Activated naive CD4-positive, alpha-beta T cell treated with anti-CD3 and anti-CD28 coated beads for 36 hours (primary cell): ENCODE data around the gene EMC9. TPM values are rescaled to one million over a fixed set of nuclear protein-coding genes. Genes with fewer than 3 reads are reported as not detected.
"Not testable (repeated sequence)": the region's sequence is repeated elsewhere in the genome, so short reads cannot be mapped to it uniquely, and the experiment has no call there.

ENCODE experiments used
- CTCF ChIA-PET: fragments of 350-600 bp; sonication (Branson Sonifier 250); formaldehyde crosslinking; loops from one replicate; lab custom pipeline; 2021; ENCODE audit warnings: antibody characterized with exemption; lab: Charles Lee
- DNase-seq: peaks from one replicate; pipeline ENCODE4 v3.0.0-alpha.2; 2020
- H3K27ac Mint-ChIP-seq: one replicate; pipeline ENCODE4 v1.8.0; 2021; ENCODE audit warnings: mild to moderate bottlenecking, mixed read lengths
- H3K27me3 Mint-ChIP-seq: one replicate; pipeline ENCODE4 v1.8.0; 2021; ENCODE audit warnings: low read depth, mixed read lengths
- H3K36me3 Mint-ChIP-seq: one replicate; pipeline ENCODE4 v1.8.0; 2021; ENCODE audit warnings: low read depth, mixed read lengths
- H3K4me1 Mint-ChIP-seq: one replicate; pipeline ENCODE4 v1.8.0; 2021; ENCODE audit warnings: low read depth, mixed read lengths
- H3K4me3 Mint-ChIP-seq: one replicate; pipeline ENCODE4 v1.8.0; 2021; ENCODE audit warnings: mild to moderate bottlenecking, moderate library complexity, mixed read lengths
- H3K9me3 Mint-ChIP-seq: one replicate; pipeline ENCODE4 v1.8.0; 2021; ENCODE audit warnings: mixed read lengths
- intact Hi-C: fragments of 100-400 bp; cut with micrococcal nuclease; formaldehyde crosslinking; loops from one replicate; pipeline ENCODE4 v1.15.1; 2023
- total RNA-seq, 2 experiments: library from RNA; stranded (reverse); gene quantifications; one replicate each; pipeline ENCODE4 v1.2.3, GENCODE V29; 2021

The EMC9 gene
- total RNA-seq, 2 experiments from 2014 or later = 38.4 to 38.9 TPM

- Mint-ChIP-seq H3K4me3 (no peak overlapping the region), H3K27me3 (no peaks in the 10 kb centered on the region), H3K9me3 (no peaks in the 10 kb centered on the region), H3K27ac (no peak overlapping the region), H3K4me1 (peaks cover 13% of the 10 kb centered on the region), H3K36me3 (peaks cover 3% of the 10 kb centered on the region)
- CTCF ChIA-PET = interaction anchor here (0.8 to 11.7 kb wide), 13 partner anchors 9 to 197 kb away, joined by 3 to 237 read pairs (median 4); partner anchors contain the start of genes CIDEB, DHRS4L2, EMC9 and IRF9
- intact Hi-C loops = loop anchor here (10.0 kb wide), 2 partner anchors 806 to 1106 kb away; partner anchors contain the start of genes BCL2L2 and PPP1R3E
- DNase-seq = no peak
These were observed 30.9 kb downstream of the EMC9 start for GRCh38 chr14:24110523-24110922.

- Mint-ChIP-seq H3K9me3 (no peaks in the 10 kb centered on the region), H3K36me3 (peaks cover under 1% of the 10 kb centered on the region), H3K4me3 (no peak overlapping the region), H3K4me1 (peaks cover 10% of the 10 kb centered on the region), H3K27me3 (no peaks in the 10 kb centered on the region), H3K27ac (no peak overlapping the region)
- intact Hi-C loops = loop anchor here (10.0 kb wide), 2 partner anchors 805 to 1105 kb away; partner anchors contain the start of genes BCL2L2 and PPP1R3E
- CTCF ChIA-PET = interaction anchor here (0.7 to 11.7 kb wide), 17 partner anchors 9 to 321 kb away, joined by 3 to 237 read pairs (median 4); partner anchors contain the start of genes CIDEB, EMC9, IRF9 and PCK2
- DNase-seq = no peak
These were observed 31.3 kb downstream of the EMC9 start for GRCh38 chr14:24110060-24110459.

GRCh38 chr14:24108336-24108874 lies 33.0 kb downstream of the EMC9 start:
- Mint-ChIP-seq H3K9me3 (no peaks in the 10 kb centered on the region), H3K4me1 (peaks cover 10% of the 10 kb centered on the region), H3K27ac (peak overlapping the region; percentile 97), H3K36me3 (peaks cover 16% of the 10 kb centered on the region), H3K4me3 (peak overlapping the region; percentile 50), H3K27me3 (no peaks in the 10 kb centered on the region)
- no peak for DNase-seq
- CTCF ChIA-PET = interaction anchor here (0.6 to 11.7 kb wide), 33 partner anchors 10 to 519 kb away, joined by 3 to 237 read pairs (median 4); partner anchors contain the start of genes CARMIL3, CIDEB, EMC9 and IRF9
- intact Hi-C loops = loop anchor here (1.0 kb wide), 3 partner anchors 50 to 94 kb away; no protein-coding TSS in a partner anchor

GRCh38 chr14:24106672-24107271 lies 34.6 kb downstream of the EMC9 start:
- Mint-ChIP-seq H3K4me1 (peaks cover 10% of the 10 kb centered on the region), H3K36me3 (peaks cover 30% of the 10 kb centered on the region)

GRCh38 chr14:24105609-24106239 lies 35.7 kb downstream of the EMC9 start:
- CTCF ChIA-PET = interaction anchor here (1.6 to 11.7 kb wide), 4 partner anchors 8 to 48 kb away, joined by 3 to 226 read pairs (median 10); partner anchors contain the start of genes DCAF11, NRL and PCK2

More at GRCh38 chr14:24106672-24107271, 34.6 kb downstream of the EMC9 start:
- no peak overlapping the region for H3K4me3 Mint-ChIP-seq
- intact Hi-C loops = no loop called here
- CTCF ChIA-PET = interaction anchor here (0.6 to 11.7 kb wide), 9 partner anchors 7 to 140 kb away, joined by 3 to 237 read pairs (median 31); partner anchors contain the start of genes DCAF11, IRF9, NRL and PCK2
- no peak overlapping the region for H3K27ac Mint-ChIP-seq
- H3K27me3 Mint-ChIP-seq = no peaks in the 10 kb centered on the region
- no peak for DNase-seq
- H3K9me3 Mint-ChIP-seq = no peaks in the 10 kb centered on the region

GRCh38 chr14:24103451-24103850 lies 37.9 kb downstream of the EMC9 start:
- no peak for DNase-seq
- CTCF ChIA-PET = interaction anchor here (0.9 to 11.7 kb wide), 4 partner anchors 10 to 46 kb away, joined by 3 to 226 read pairs (median 8); partner anchors contain the start of gene PCK2
- intact Hi-C loops = no loop called here
- Mint-ChIP-seq H3K27me3 (no peaks in the 10 kb centered on the region), H3K9me3 (no peaks in the 10 kb centered on the region), H3K4me1 (peaks cover 2% of the 10 kb centered on the region), H3K36me3 (peaks cover 53% of the 10 kb centered on the region), H3K4me3 (no peak overlapping the region), H3K27ac (no peak overlapping the region)

More at GRCh38 chr14:24105609-24106239, 35.7 kb downstream of the EMC9 start:
- H3K27me3 Mint-ChIP-seq, DNase-seq, intact Hi-C loops, H3K4me3 Mint-ChIP-seq, H3K9me3 Mint-ChIP-seq, H3K27ac Mint-ChIP-seq: not testable (repeated sequence)
- peaks cover 38% of the 10 kb centered on the region for H3K36me3 Mint-ChIP-seq
- H3K4me1 Mint-ChIP-seq = peaks cover 10% of the 10 kb centered on the region

GRCh38 chr14:24102357-24103048 lies 38.9 kb downstream of the EMC9 start:
- CTCF ChIA-PET = interaction anchor here (1.1 to 11.7 kb wide), 4 partner anchors 9 to 44 kb away, joined by 3 to 226 read pairs (median 6); partner anchors contain the start of gene PCK2
- Mint-ChIP-seq H3K27me3 (no peaks in the 10 kb centered on the region), H3K36me3 (peaks cover 55% of the 10 kb centered on the region), H3K4me1 (no peaks in the 10 kb centered on the region), H3K4me3 (no peak overlapping the region), H3K27ac (no peak overlapping the region), H3K9me3 (no peaks in the 10 kb centered on the region)
- no peak for DNase-seq
- intact Hi-C loops = no loop called here

- no peak for DNase-seq
- H3K27me3 Mint-ChIP-seq = no peaks in the 10 kb centered on the region
- H3K36me3 Mint-ChIP-seq = peaks cover 62% of the 10 kb centered on the region
- H3K9me3 Mint-ChIP-seq = no peaks in the 10 kb centered on the region
- H3K4me3 Mint-ChIP-seq = no peak overlapping the region
- intact Hi-C loops = no loop called here
- H3K27ac Mint-ChIP-seq = no peak overlapping the region
- CTCF ChIA-PET = interaction anchor here (0.6 to 11.7 kb wide), 3 partner anchors 8 to 113 kb away, joined by 3 to 226 read pairs (median 4); partner anchors contain the start of gene PCK2
- peaks cover 8% of the 10 kb centered on the region for H3K4me1 Mint-ChIP-seq
These were observed 40.4 kb downstream of the EMC9 start for GRCh38 chr14:24100982-24101494.

- no peak for DNase-seq
- intact Hi-C loops = no loop called here
- H3K4me1 Mint-ChIP-seq = peaks cover 13% of the 10 kb centered on the region
- no peaks in the 10 kb centered on the region for H3K9me3 Mint-ChIP-seq
- H3K27ac Mint-ChIP-seq = no peak overlapping the region
- CTCF ChIA-PET = interaction anchor here (0.6 to 11.7 kb wide), 3 partner anchors 7 to 112 kb away, joined by 3 to 226 read pairs (median 4); partner anchors contain the start of gene PCK2
- no peaks in the 10 kb centered on the region for H3K27me3 Mint-ChIP-seq
- peaks cover 67% of the 10 kb centered on the region for H3K36me3 Mint-ChIP-seq
- no peak overlapping the region for H3K4me3 Mint-ChIP-seq
These were observed 41.0 kb downstream of the EMC9 start for GRCh38 chr14:24100197-24100981.

GRCh38 chr14:24098927-24099813 lies 42.2 kb downstream of the EMC9 start:
- Mint-ChIP-seq H3K4me1 (peaks cover 17% of the 10 kb centered on the region), H3K9me3 (no peaks in the 10 kb centered on the region), H3K27ac (no peak overlapping the region), H3K4me3 (no peak overlapping the region), H3K36me3 (peaks cover 68% of the 10 kb centered on the region), H3K27me3 (no peaks in the 10 kb centered on the region)
- intact Hi-C loops = no loop called here
- DNase-seq = no peak
- CTCF ChIA-PET = interaction anchor here (1.1 to 1.7 kb wide), 2 partner anchors 9 to 62 kb away, joined by 3 to 12 read pairs; partner anchors contain the start of gene IRF9
